CD4-positive, alpha-beta memory T cell (primary cell): ENCODE data around the gene TECPR1. TPM values are rescaled to one million over a fixed set of nuclear protein-coding genes. Genes with fewer than 3 reads are reported as not detected.

Experiments used
- CTCF ChIA-PET: fragments of 350-600 bp; sonication (Branson Sonifier 250); formaldehyde crosslinking; loops from one replicate; lab custom pipeline; 2021; ENCODE audit warnings: inconsistent platforms; ENCODE audit not compliant: partially characterized antibody; lab: Charles Lee
- POLR2A ChIA-PET: fragments of 350-600 bp; sonication (Branson Sonifier 250); formaldehyde crosslinking; loops from one replicate; lab custom pipeline; 2021; ENCODE audit not compliant: partially characterized antibody; lab: Charles Lee
- DNase-seq, 5 donors: peaks; one replicate each; pipeline versions ENCODE4 v3.0.0 to v3.0.0-alpha.2; 2020 to 2022; ENCODE audit warnings: mixed read lengths in 1 of 5
- H3K27ac ChIP-seq: one replicate; pipeline ENCODE4 v1.7.0; 2013; ENCODE audit warnings: low read depth, low read length
- H3K27me3 ChIP-seq: 2 replicates; pipeline ENCODE4 v1.7.0; 2013; ENCODE audit warnings: mild to moderate bottlenecking, low read length, moderate library complexity; ENCODE audit not compliant: insufficient read depth
- H3K36me3 ChIP-seq: 2 replicates; pipeline ENCODE4 v1.7.0; 2013; ENCODE audit warnings: mild to moderate bottlenecking, low read length, moderate library complexity; ENCODE audit not compliant: insufficient read depth
- H3K4me1 ChIP-seq: 2 replicates; pipeline ENCODE4 v1.7.0; 2013; ENCODE audit warnings: mild to moderate bottlenecking, low read length, moderate library complexity; ENCODE audit not compliant: insufficient read depth
- H3K4me3 ChIP-seq, 2 donors: one replicate each; pipeline ENCODE4 v1.7.0; 2013; ENCODE audit warnings: low read length in 2 of 2, mild to moderate bottlenecking in 1 of 2
- H3K9me3 ChIP-seq, 2 donors: one replicate each; pipeline ENCODE4 v1.7.0; 2013; ENCODE audit warnings: low read length in 2 of 2, control low read depth in 1 of 2; ENCODE audit not compliant: control insufficient read depth in 1 of 2
- H3K27ac Mint-ChIP-seq, 7 donors: one replicate each; pipeline ENCODE4 v1.8.0; 2020 to 2021; ENCODE audit warnings: mixed read lengths in 7 of 7, mild to moderate bottlenecking in 6 of 7, inconsistent platforms in 3 of 7, moderate library complexity in 3 of 7
- H3K27me3 Mint-ChIP-seq, 2 donors: one replicate each; pipeline ENCODE4 v1.8.0; 2020 to 2021; ENCODE audit warnings: mixed read lengths in 2 of 2
- H3K36me3 Mint-ChIP-seq, 2 donors: one replicate each; pipeline ENCODE4 v1.8.0; 2020 to 2021; ENCODE audit warnings: mixed read lengths in 2 of 2, inconsistent platforms in 1 of 2, mild to moderate bottlenecking in 1 of 2
- H3K4me1 Mint-ChIP-seq, 4 donors: one replicate each; pipeline ENCODE4 v1.8.0; 2020 to 2021; ENCODE audit warnings: mixed read lengths in 4 of 4, mild to moderate bottlenecking in 1 of 4
- H3K4me3 Mint-ChIP-seq, 8 donors: one replicate each; pipeline ENCODE4 v1.8.0; 2020 to 2021; ENCODE audit warnings: mixed read lengths in 8 of 8, mild to moderate bottlenecking in 7 of 8, moderate library complexity in 6 of 8, inconsistent platforms in 3 of 8
- H3K9me3 Mint-ChIP-seq, 8 donors: one replicate each; pipeline ENCODE4 v1.8.0; 2020 to 2021; ENCODE audit warnings: mixed read lengths in 8 of 8, mild to moderate bottlenecking in 5 of 8, inconsistent platforms in 3 of 8, moderate library complexity in 1 of 8
- intact Hi-C: fragments of 100-400 bp; cut with micrococcal nuclease; formaldehyde crosslinking; loops from one replicate; pipeline ENCODE4 v1.15.1; 2023
- polyA plus RNA-seq, 2 donors: library from polyadenylated mRNA; unstranded; fragments of 300-500 nt; fragmentation: Illumina TruSeq; gene quantifications; one replicate each; pipeline ENCODE4 v1.2.3, GENCODE V29; 2021
- total RNA-seq, 2 experiments: library from RNA; stranded (reverse); gene quantifications; one replicate each; pipeline ENCODE4 v1.2.3, GENCODE V29; 2021

The TECPR1 gene
- total and polyA plus RNA-seq, 4 experiments from 2014 or later, result 17.3 to 147 (median 85.9) TPM

- ChIA-PET CTCF (no interaction called here), POLR2A (interaction anchor here (1.5 kb wide), 1 partner anchor 36 kb away, joined by 4 read pairs; the partner anchor contains the start of gene TECPR1)
- H3K36me3 ChIP-seq, result peaks cover 12% of the 10 kb centered on the region
- Mint-ChIP-seq H3K4me1 (peaks cover 12 to 42% (median 24%) of the 10 kb centered on the region in 4 donors), H3K36me3 (peaks cover 8 to 15% of the 10 kb centered on the region in 2 donors), H3K27me3 (no peaks in the 10 kb centered on the region), H3K4me3 (no peak overlapping the region), H3K9me3 (peaks cover 0 to 2% (median 0%) of the 10 kb centered on the region in 8 donors), H3K27ac (no peak overlapping the region)
- H3K4me3 ChIP-seq, result no peak overlapping the region
- H3K9me3 ChIP-seq, result no peaks in the 10 kb centered on the region
- intact Hi-C loops, result loop anchor here (10.0 kb wide), 1 partner anchor 413 kb away; the partner anchor contains the start of gene ASNS
- H3K27me3 ChIP-seq, result no peaks in the 10 kb centered on the region
- DNase-seq, result no peak
- H3K4me1 ChIP-seq, result peaks cover 31% of the 10 kb centered on the region
- H3K27ac ChIP-seq, result no peak overlapping the region
These were observed 35.5 kb upstream of the TECPR1 start for GRCh38 chr7:98287486-98287959.

GRCh38 chr7:98286701-98287485 lies 34.9 kb upstream of the TECPR1 start:
- no peak overlapping the region for H3K4me3 Mint-ChIP-seq
- CTCF ChIA-PET, result no interaction called here
- H3K4me3 ChIP-seq, result no peak overlapping the region
- peaks cover 2 to 9% of the 10 kb centered on the region in 2 donors for H3K36me3 Mint-ChIP-seq
- H3K9me3 Mint-ChIP-seq, result peaks cover 0 to 2% (median 0%) of the 10 kb centered on the region in 8 donors
- DNase-seq, result no peak
- H3K9me3 ChIP-seq, result no peaks in the 10 kb centered on the region
- peaks cover 37% of the 10 kb centered on the region for H3K4me1 ChIP-seq
- no peaks in the 10 kb centered on the region for H3K27me3 Mint-ChIP-seq
- H3K27ac ChIP-seq, result no peak overlapping the region
- POLR2A ChIA-PET, result interaction anchor here (1.5 kb wide), 1 partner anchor 35 kb away, joined by 4 read pairs; the partner anchor contains the start of gene TECPR1
- no peaks in the 10 kb centered on the region for H3K27me3 ChIP-seq
- peaks cover 12 to 47% (median 27%) of the 10 kb centered on the region in 4 donors for H3K4me1 Mint-ChIP-seq
- H3K36me3 ChIP-seq, result peaks cover 6% of the 10 kb centered on the region
- intact Hi-C loops, result loop anchor here (10.0 kb wide), 1 partner anchor 412 kb away; the partner anchor contains the start of gene ASNS
- peak overlapping the region in 2 of 7 donors; percentile 27 to 63 for H3K27ac Mint-ChIP-seq

DNA sequence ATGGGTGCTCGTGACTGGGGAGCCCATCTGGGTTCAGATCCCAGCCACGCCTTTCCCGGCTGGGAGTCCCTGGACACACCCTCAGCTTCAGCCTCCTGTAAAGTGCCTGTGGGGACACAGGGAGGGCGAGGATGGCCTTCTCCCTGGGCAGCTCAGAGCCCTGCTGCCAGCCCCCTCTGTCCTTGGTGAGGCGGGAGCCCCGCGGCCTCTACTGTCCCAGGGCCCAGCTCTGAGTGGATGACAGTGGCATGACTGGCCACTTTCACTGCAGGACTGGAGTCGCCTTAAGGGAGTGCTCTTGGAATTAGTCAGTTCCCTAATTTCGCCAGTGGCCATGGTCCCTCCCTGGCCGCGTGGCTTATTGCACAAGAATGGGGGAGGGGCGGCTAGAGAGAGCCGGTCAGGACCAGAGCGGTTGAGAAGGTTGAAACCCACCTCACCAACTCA lies 34.1 kb upstream of the TECPR1 start:
- POLR2A ChIA-PET, result interaction anchor here (2.0 kb wide), 1 partner anchor 34 kb away, joined by 16 read pairs; the partner anchor contains the start of gene TECPR1

GRCh38 chr7:98285157-98286092 lies 33.4 kb upstream of the TECPR1 start:
- peaks cover 0 to 2% (median 0%) of the 10 kb centered on the region in 8 donors for H3K9me3 Mint-ChIP-seq
- no peak for DNase-seq
- H3K4me1 ChIP-seq, result peaks cover 42% of the 10 kb centered on the region
- H3K27ac Mint-ChIP-seq, result peak overlapping the region in 4 of 7 donors; percentile 30 to 77 (median 49)
- no peaks in the 10 kb centered on the region for H3K27me3 ChIP-seq
- POLR2A ChIA-PET, result interaction anchor here (2.0 kb wide), 1 partner anchor 34 kb away, joined by 16 read pairs; the partner anchor contains the start of gene TECPR1
- peaks cover 12 to 47% (median 31%) of the 10 kb centered on the region in 4 donors for H3K4me1 Mint-ChIP-seq
- H3K4me3 ChIP-seq, result no peak overlapping the region
- H3K27ac ChIP-seq, result no peak overlapping the region
- no peaks in the 10 kb centered on the region for H3K36me3 ChIP-seq
- intact Hi-C loops, result loop anchor here (10.0 kb wide), 1 partner anchor 411 kb away; the partner anchor contains the start of gene ASNS
- H3K9me3 ChIP-seq, result no peaks in the 10 kb centered on the region
- H3K27me3 Mint-ChIP-seq, result no peaks in the 10 kb centered on the region
- peaks cover 0 to 11% of the 10 kb centered on the region in 2 donors for H3K36me3 Mint-ChIP-seq
- H3K4me3 Mint-ChIP-seq, result peak overlapping the region in 2 of 8 donors; percentile 17 to 31
- CTCF ChIA-PET, result interaction anchor here (0.5 kb wide), 1 partner anchor 1716 kb away, joined by 3 read pairs; no protein-coding TSS in a partner anchor

More for the DNA sequence above, 34.1 kb upstream of the TECPR1 start:
- Mint-ChIP-seq H3K27ac (peak overlapping the region in 2 of 7 donors; percentile 15 to 27), H3K27me3 (no peaks in the 10 kb centered on the region), H3K4me3 (no peak overlapping the region), H3K9me3 (peaks cover 0 to 2% (median 0%) of the 10 kb centered on the region in 8 donors), H3K4me1 (peaks cover 12 to 47% (median 27%) of the 10 kb centered on the region in 4 donors), H3K36me3 (peaks cover 0 to 9% of the 10 kb centered on the region in 2 donors)
- no peaks in the 10 kb centered on the region for H3K36me3 ChIP-seq
- no peaks in the 10 kb centered on the region for H3K27me3 ChIP-seq
- H3K4me3 ChIP-seq, result no peak overlapping the region
- H3K4me1 ChIP-seq, result peaks cover 37% of the 10 kb centered on the region
- intact Hi-C loops, result loop anchor here (10.0 kb wide), 1 partner anchor 411 kb away; the partner anchor contains the start of gene ASNS
- no peaks in the 10 kb centered on the region for H3K9me3 ChIP-seq
- CTCF ChIA-PET, result interaction anchor here (0.5 kb wide), 1 partner anchor 1715 kb away, joined by 3 read pairs; no protein-coding TSS in a partner anchor
- no peak overlapping the region for H3K27ac ChIP-seq
- DNase-seq, result no peak

DNA sequence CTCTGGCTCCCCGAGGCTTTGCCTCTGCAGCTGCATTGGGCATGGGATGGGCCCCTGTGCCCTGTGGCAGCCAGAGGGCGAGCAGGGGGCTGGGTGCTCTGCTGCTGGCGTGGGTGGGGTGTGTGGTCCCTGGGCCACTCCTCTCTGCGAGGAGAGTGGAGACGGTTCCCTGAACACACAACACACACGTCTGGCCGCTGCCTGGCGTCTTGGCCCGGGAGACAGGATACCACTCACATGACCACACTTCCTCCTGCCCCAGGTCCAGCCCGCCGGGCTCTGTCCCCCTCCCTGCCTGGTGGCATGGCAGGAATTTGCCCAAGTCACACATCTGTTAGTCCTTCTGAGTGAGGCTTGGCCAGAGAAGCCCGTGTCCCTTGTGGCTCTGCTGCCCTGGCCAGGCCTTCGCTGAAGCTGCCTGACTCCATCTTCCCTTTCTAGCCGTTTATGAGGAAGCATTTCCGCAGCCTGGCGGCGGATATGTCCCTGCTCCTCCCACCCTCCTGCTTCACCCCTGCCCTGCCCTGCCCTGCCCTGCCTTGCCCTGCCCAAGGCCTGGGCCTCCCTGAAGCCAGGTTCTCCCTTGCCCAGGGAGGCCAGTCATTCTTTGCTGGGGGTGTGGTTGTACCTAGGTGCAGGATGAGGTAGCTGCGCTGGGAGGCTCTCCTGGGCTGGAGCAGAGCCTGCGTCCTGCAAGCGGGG lies 32.5 kb upstream of the TECPR1 start:
- CTCF ChIA-PET, result no interaction called here
- Histone ChIP-seq H3K27ac (no peak overlapping the region), H3K4me1 (peaks cover 43% of the 10 kb centered on the region)

DNA sequence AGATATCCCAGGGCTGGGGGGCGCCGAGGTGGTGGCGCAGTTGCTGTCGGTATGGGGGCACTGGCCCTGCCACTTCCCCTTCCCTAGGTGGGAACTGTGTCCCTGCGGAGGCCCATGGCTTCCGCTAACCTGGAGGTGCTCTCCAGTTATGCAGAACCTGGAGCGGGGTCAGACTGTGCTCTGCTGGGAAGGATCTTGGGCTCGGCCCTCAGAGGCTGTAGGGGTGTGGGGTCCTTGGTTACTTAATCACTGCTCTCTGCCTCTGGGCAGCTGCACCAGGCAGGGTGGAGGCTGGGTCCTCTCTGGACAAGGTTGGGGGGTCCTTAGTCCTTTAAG lies 31.8 kb upstream of the TECPR1 start:
- peak overlapping the region in 5 of 8 donors; percentile 12 to 44 (median 20) for H3K4me3 Mint-ChIP-seq
- Histone ChIP-seq H3K4me3 (no peak overlapping the region), H3K9me3 (no peaks in the 10 kb centered on the region), H3K36me3 (no peaks in the 10 kb centered on the region), H3K27ac (no peak overlapping the region), H3K4me1 (peaks cover 43% of the 10 kb centered on the region), H3K27me3 (no peaks in the 10 kb centered on the region)
- H3K36me3 Mint-ChIP-seq, result peaks cover 0 to 8% of the 10 kb centered on the region in 2 donors
- intact Hi-C loops, result loop anchor here (5.0 to 10.0 kb wide), 2 partner anchors 409 to 1167 kb away; partner anchors contain the start of genes ASNS and SDHAF3
- H3K9me3 Mint-ChIP-seq, result no peaks in the 10 kb centered on the region
- peaks cover 12 to 44% (median 31%) of the 10 kb centered on the region in 4 donors for H3K4me1 Mint-ChIP-seq
- H3K27ac Mint-ChIP-seq, result peak overlapping the region in 3 of 7 donors; percentile 6 to 36 (median 6)
- DNase-seq, result no peak
- CTCF ChIA-PET, result no interaction called here
- no peaks in the 10 kb centered on the region for H3K27me3 Mint-ChIP-seq
- POLR2A ChIA-PET, result interaction anchor here (4.5 kb wide), 1 partner anchor 32 kb away, joined by 71 read pairs; the partner anchor contains the start of gene TECPR1

More for the DNA sequence above, 32.5 kb upstream of the TECPR1 start:
- Mint-ChIP-seq H3K9me3 (no peaks in the 10 kb centered on the region), H3K27me3 (no peaks in the 10 kb centered on the region), H3K27ac (peak overlapping the region in 6 of 7 donors; percentile 30 to 78 (median 49)), H3K4me1 (peaks cover 12 to 44% (median 31%) of the 10 kb centered on the region in 4 donors), H3K36me3 (peaks cover 0 to 8% of the 10 kb centered on the region in 2 donors), H3K4me3 (peak overlapping the region in 7 of 8 donors; percentile 21 to 71 (median 46))
- Histone ChIP-seq H3K36me3 (no peaks in the 10 kb centered on the region), H3K27me3 (no peaks in the 10 kb centered on the region), H3K9me3 (no peaks in the 10 kb centered on the region), H3K4me3 (no peak overlapping the region)
- no peak for DNase-seq
- intact Hi-C loops, result loop anchor here (5.0 to 10.0 kb wide), 2 partner anchors 410 to 1167 kb away; partner anchors contain the start of genes ASNS and SDHAF3
- POLR2A ChIA-PET, result interaction anchor here (2.0 kb wide), 1 partner anchor 33 kb away, joined by 16 read pairs; the partner anchor contains the start of gene TECPR1
